ENCODE data around the gene PSME1. TPM values are rescaled to one million over a fixed set of nuclear protein-coding genes. Genes with fewer than 3 reads are reported as not detected.

The PSME1 gene
- total and polyA plus RNA-seq, 2 of the 13 experiments (the other 11 are each of a cell fraction or from before 2014, with no cell fraction given) = 159 to 608 TPM

DNA sequence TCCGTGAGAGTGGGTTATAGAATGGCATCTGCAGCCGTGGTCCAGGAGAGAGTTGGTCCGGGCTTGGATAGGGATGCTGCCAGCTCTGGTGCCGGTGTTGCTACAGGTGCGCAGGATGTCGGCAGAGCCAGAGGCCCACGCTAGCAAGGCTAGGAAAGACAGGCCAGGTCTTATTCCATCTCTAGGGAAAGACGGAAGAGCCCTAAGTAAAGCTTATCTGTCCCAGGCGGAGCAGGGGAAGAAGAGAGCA, 485 bp upstream of the PSME1 start (continued):
- TF ChIP-seq ARID2 (CRISPR knock-in tag; IDR thresholded peaks at IDR 0.05; ENCODE audit: borderline replicate concordance) = no peak
- TF ChIP-seq, protein P1, sequence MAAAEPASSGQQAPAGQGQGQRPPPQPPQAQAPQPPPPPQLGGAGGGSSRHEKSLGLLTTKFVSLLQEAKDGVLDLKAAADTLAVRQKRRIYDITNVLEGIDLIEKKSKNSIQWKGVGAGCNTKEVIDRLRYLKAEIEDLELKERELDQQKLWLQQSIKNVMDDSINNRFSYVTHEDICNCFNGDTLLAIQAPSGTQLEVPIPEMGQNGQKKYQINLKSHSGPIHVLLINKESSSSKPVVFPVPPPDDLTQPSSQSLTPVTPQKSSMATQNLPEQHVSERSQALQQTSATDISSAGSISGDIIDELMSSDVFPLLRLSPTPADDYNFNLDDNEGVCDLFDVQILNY (CRISPR knock-in tag; conservative IDR thresholded peaks at IDR 0.05) = no peak
- no peak for TF ChIP-seq HOXA3 (CRISPR knock-in tag; IDR thresholded peaks at IDR 0.05)
- peak; percentile 80; the same call in 1 of the 2 replicates for TF ChIP-seq ZC3H4 (CRISPR knock-in tag; IDR thresholded peaks at IDR 0.05; ENCODE audit: borderline replicate concordance)
- no peak for TF ChIP-seq CREB1 (IDR thresholded peaks at IDR 0.05)
- no peak for TF ChIP-seq CREB1 (CRISPR knock-in tag; IDR thresholded peaks at IDR 0.05)
- no peak for TF ChIP-seq ATF7 (IDR thresholded peaks at IDR 0.05)
- peak; percentile 42; the same call in 1 of the 2 replicates for TF ChIP-seq ATF7 (CRISPR knock-in tag; IDR thresholded peaks at IDR 0.05)
- TF ChIP-seq, protein P2, sequence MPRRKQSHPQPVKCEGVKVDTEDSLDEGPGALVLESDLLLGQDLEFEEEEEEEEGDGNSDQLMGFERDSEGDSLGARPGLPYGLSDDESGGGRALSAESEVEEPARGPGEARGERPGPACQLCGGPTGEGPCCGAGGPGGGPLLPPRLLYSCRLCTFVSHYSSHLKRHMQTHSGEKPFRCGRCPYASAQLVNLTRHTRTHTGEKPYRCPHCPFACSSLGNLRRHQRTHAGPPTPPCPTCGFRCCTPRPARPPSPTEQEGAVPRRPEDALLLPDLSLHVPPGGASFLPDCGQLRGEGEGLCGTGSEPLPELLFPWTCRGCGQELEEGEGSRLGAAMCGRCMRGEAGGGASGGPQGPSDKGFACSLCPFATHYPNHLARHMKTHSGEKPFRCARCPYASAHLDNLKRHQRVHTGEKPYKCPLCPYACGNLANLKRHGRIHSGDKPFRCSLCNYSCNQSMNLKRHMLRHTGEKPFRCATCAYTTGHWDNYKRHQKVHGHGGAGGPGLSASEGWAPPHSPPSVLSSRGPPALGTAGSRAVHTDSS (CRISPR knock-in tag; conservative IDR thresholded peaks at IDR 0.05) = 0 out of 2 replicates have a peak, but pooled peaks have one; percentile 23
- peak; percentile 84; the same call in 1 of the 2 replicates for TF ChIP-seq ZNF512B (CRISPR knock-in tag; IDR thresholded peaks at IDR 0.05; ENCODE audit: borderline replicate concordance)
- no peak for TF ChIP-seq ZNF256 (CRISPR knock-in tag; conservative IDR thresholded peaks at IDR 0.05)
- no peak for TF ChIP-seq ATF2 (CRISPR knock-in tag; IDR thresholded peaks at IDR 0.05)
- TF ChIP-seq TEAD2 (CRISPR knock-in tag; IDR thresholded peaks at IDR 0.05) = no peak
- no peak for TF ChIP-seq ZFP41 (CRISPR knock-in tag; IDR thresholded peaks at IDR 0.05; ENCODE audit: borderline replicate concordance)
- TF ChIP-seq KAT8 (CRISPR knock-in tag; IDR thresholded peaks at IDR 0.05) = no peak
- no peak for TF ChIP-seq CHD2 (IDR thresholded peaks at IDR 0.05; ENCODE audit: low read depth, low read length)
- no peak for TF ChIP-seq ZFYVE20 (CRISPR knock-in tag; IDR thresholded peaks at IDR 0.05; ENCODE audit: borderline replicate concordance, low read depth)
- TF ChIP-seq KLF13 (CRISPR knock-in tag; IDR thresholded peaks at IDR 0.05) = peak; percentile 97
- TF ChIP-seq PITX1 (CRISPR knock-in tag; IDR thresholded peaks at IDR 0.05) = peak; percentile 80
- TF ChIP-seq ZNF451 (CRISPR knock-in tag; IDR thresholded peaks at IDR 0.05) = no peak
- peak; percentile 60; the same call in 1 of the 2 replicates for TF ChIP-seq JUN (CRISPR knock-in tag; IDR thresholded peaks at IDR 0.05)
- TF ChIP-seq REXO4 (CRISPR knock-in tag; IDR thresholded peaks at IDR 0.05; ENCODE audit: borderline replicate concordance) = no peak
- TF ChIP-seq FOXK1 (CRISPR knock-in tag; IDR thresholded peaks at IDR 0.05; ENCODE audit: borderline replicate concordance, low read depth) = no peak; the same call in 1 of the 2 replicates
- no peak for TF ChIP-seq ZNF672 (CRISPR knock-in tag; IDR thresholded peaks at IDR 0.05)
- peak; percentile 94; the same call in 1 of the 2 replicates for TF ChIP-seq ATRX (CRISPR knock-in tag; IDR thresholded peaks at IDR 0.05; ENCODE audit: borderline replicate concordance)

Data from HepG2 (cell line).